Heart right ventricle (tissue), 16 donors: ENCODE measurements around the gene ANKRD49. TPM values are rescaled to one million over a fixed set of nuclear protein-coding genes. Genes with fewer than 3 reads are reported as not detected.

Experiments used
- ATAC-seq, 8 donors: fragments of 200-7000 bp; cut with Tn5 transposase; one replicate each; pipeline ENCODE4 v1.9.1; 2020; ENCODE audit warnings: mild to moderate bottlenecking in 8 of 8, moderate library complexity in 8 of 8, moderate number of reproducible peaks in 1 of 8
- DNase-seq, 2 donors: peaks; one replicate each; pipeline ENCODE4 v3.0.0-alpha.2; 2020
- H3K27ac ChIP-seq, 10 donors: fragments of 200-600 bp; sonication (generic) in 2 of 10; one replicate each; pipeline versions ENCODE4 v1.5.0 to v1.8.0; 2020 to 2022; ENCODE audit warnings: mild to moderate bottlenecking in 3 of 10
- H3K27me3 ChIP-seq, 7 donors: fragments of 200-600 bp; one replicate each; pipeline ENCODE4 v1.8.0; 2021 to 2022; ENCODE audit warnings: mild to moderate bottlenecking in 2 of 7
- H3K36me3 ChIP-seq, 9 donors: fragments of 200-600 bp; sonication (generic) in 1 of 9; one replicate each; pipeline versions ENCODE4 v1.5.0 to v1.8.0; 2020 to 2022; ENCODE audit warnings: mild to moderate bottlenecking in 2 of 9
- H3K4me1 ChIP-seq, 9 donors: fragments of 200-600 bp; sonication (generic) in 1 of 9; one replicate each; pipeline versions ENCODE4 v1.5.0 to v1.8.0; 2020 to 2022; ENCODE audit warnings: mild to moderate bottlenecking in 4 of 9
- H3K4me3 ChIP-seq, 10 donors: fragments of 200-600 bp; sonication (generic) in 2 of 10; one replicate each; pipeline versions ENCODE4 v1.5.0 to v1.8.0; 2020 to 2022; ENCODE audit warnings: mild to moderate bottlenecking in 7 of 10, moderate library complexity in 2 of 10
- H3K9me3 ChIP-seq, 11 donors: fragments of 200-600 bp in 10 of 11; sonication (generic) in 2 of 11; one replicate each; pipeline versions ENCODE4 v1.5.0 to v1.8.0; 2013 to 2022; ENCODE audit warnings: mild to moderate bottlenecking in 2 of 11, control low read depth in 1 of 11, moderate library complexity in 1 of 11
- CTCF ChIP-seq, 9 donors: fragments of 200-600 bp; sonication (generic) in 2 of 9; IDR thresholded peaks; one replicate each; pipeline versions ENCODE4 v1.5.0 to v1.8.0; 2021 to 2022; ENCODE audit warnings: antibody characterized with exemption in 9 of 9, mild to moderate bottlenecking in 5 of 9, moderate library complexity in 1 of 9
- WGBS, 2 donors: extraction: QIAGEN DNeasy Blood & Tissue Kit; methylation state at CpG; one replicate each; pipeline ENCODE4 v1.1.7; 2013; ENCODE audit warnings: inconsistent platforms in 1 of 2; 5-methylcytosine and 5-hydroxymethylcytosine counted together
- intact Hi-C, 10 donors: fragments of 100-400 bp; cut with DNase I; formaldehyde crosslinking; loops; one replicate each; pipeline versions ENCODE4 v1.11.1 to v1.14.2; 2022
- polyA plus RNA-seq, 2 donors: library from polyadenylated mRNA; stranded (reverse); fragments of 200-250 nt; gene quantifications; one replicate each; pipeline ENCODE4 v1.2.3, GENCODE V29; 2013
- total RNA-seq, 10 donors: library from RNA; stranded (reverse); fragmentation: NEBNext Ultra II Directional in 3 of 10; extraction: Animal tissue kit (Norgen Biotek cat#: 25700) in 3 of 10; gene quantifications; one replicate each; pipeline versions ENCODE4 v1.2.1 to v1.2.4, GENCODE V29; 2021 to 2023
- donor health status: Arrhythmogenic right ventricular cardiomyopathy.
- donor health status: ischemic (EF 13 %, LVEDD 7.1; RV severe dilation, severe dysfunction).
- donor health status: healthy with polysubstance abuse.
- donor health status: DM: no; HTN: yes; CAD: no.
- donor health status: DM: no; HTN: no; CAD: no.
- donor health status: ischemic (EF 25% LVEDD 6.9; RV normal size, moderate dysfunction).
- donor health status: ischemic (EF 25% LVEDD 5.7; RV mildly dilated, moderate dysfunction).
- donor health status: healthy.
- donor health status: DM: yes; HTN: yes; CAD: no.
- donor health status: Ischemic cardiomyopathy.
- donor health status: ischemic (EF 35%, LVEDD 5.7; RV mildly dilated, moderate dysfunction).
- donor health status: nonischemic (EF 11% LVEDD 7.7; RV severe dilation, severe dysfunction).
- donor health status: DM: yes; HTN: yes; CAD: no.
- donor health status: PGD.
- donor health status: ischemic (EF 29% LVEDD 5.4; RV normal size, mild dysfunction).
- donor health status: nonischemic (EF 23%, LVEDD 6.1; RV moderate dilation, normal function).

The ANKRD49 gene
- total and polyA plus RNA-seq, 12 donors = 1.9 to 12.8 (median 5.0) TPM

GRCh38 chr11:94486068-94486467 is 7.7 kb upstream of the ANKRD49 start:
- Histone ChIP-seq H3K27me3 (no peaks in the 10 kb centered on the region), H3K4me3 (no peak overlapping the region), H3K9me3 (no peaks in the 10 kb centered on the region), H3K4me1 (no peaks in the 10 kb centered on the region), H3K27ac (no peak overlapping the region), H3K36me3 (peaks cover 0 to 97% (median 26%) of the 10 kb centered on the region in 9 donors)
- no peak for TF ChIP-seq CTCF (IDR thresholded peaks at IDR 0.05)
- DNase-seq (no peak), ATAC-seq (no peak)
- 88 to 93% methylated on average over 1 of the region's 1 CpG for WGBS, 2 donors
- intact Hi-C loops = no loop called here

GRCh38 chr11:94494126-94494680 is 419 bp downstream of the ANKRD49 start:
- intact Hi-C loops = loop anchor here in 1 of 10 donors (10.0 kb wide), 1 partner anchor 599 kb away; no protein-coding TSS in a partner anchor
- Histone ChIP-seq H3K27ac (peak overlapping the region; percentile 13 to 92 (median 74)), H3K4me3 (peak overlapping the region; percentile 55 to 95 (median 88)), H3K27me3 (no peaks in the 10 kb centered on the region), H3K36me3 (peaks cover 0 to 48% (median 21%) of the 10 kb centered on the region in 9 donors), H3K9me3 (no peaks in the 10 kb centered on the region), H3K4me1 (peaks cover 0 to 33% (median 21%) of the 10 kb centered on the region in 9 donors)
- DNase-seq (no peak), ATAC-seq (peak; percentile 43 to 86 (median 70))
- 3 to 4% methylated on average over 19 of the region's 19 CpGs for WGBS, 2 donors
- TF ChIP-seq CTCF (IDR thresholded peaks at IDR 0.05) = no peak

GRCh38 chr11:94500181-94500580 is 6.4 kb downstream of the ANKRD49 start:
- Histone ChIP-seq H3K4me1 (peaks cover 0 to 8% (median 0%) of the 10 kb centered on the region in 9 donors), H3K27me3 (no peaks in the 10 kb centered on the region), H3K4me3 (no peak overlapping the region), H3K27ac (no peak overlapping the region), H3K9me3 (no peaks in the 10 kb centered on the region), H3K36me3 (peaks cover 0 to 68% (median 30%) of the 10 kb centered on the region in 9 donors)
- DNase-seq = no peak
- TF ChIP-seq CTCF (IDR thresholded peaks at IDR 0.05) = no peak
- no peak for ATAC-seq
- intact Hi-C loops = loop anchor here in 3 of 10 donors (5.0 to 10.0 kb wide), 2 partner anchors 603 to 605 kb away; no protein-coding TSS in a partner anchor
- WGBS, 2 donors = 92 to 93% methylated on average over 2 of the region's 2 CpGs

- no peaks in the 10 kb centered on the region for H3K27me3 ChIP-seq
- ATAC-seq (no peak), DNase-seq (no peak)
- 69 to 78% methylated on average over 2 of the region's 2 CpGs for WGBS, 2 donors
- peaks cover 0 to 63% (median 30%) of the 10 kb centered on the region in 9 donors for H3K36me3 ChIP-seq
- intact Hi-C loops = loop anchor here in 3 of 10 donors (5.0 to 10.0 kb wide), 2 partner anchors 604 to 607 kb away; no protein-coding TSS in a partner anchor
- no peaks in the 10 kb centered on the region for H3K4me1 ChIP-seq
- TF ChIP-seq CTCF (IDR thresholded peaks at IDR 0.05) = no peak
- H3K9me3 ChIP-seq = no peaks in the 10 kb centered on the region
- H3K4me3 ChIP-seq = no peak overlapping the region
- no peak overlapping the region for H3K27ac ChIP-seq
Observed at GRCh38 chr11:94501522-94501921, 7.7 kb downstream of the ANKRD49 start.
